ENCODE measurements around the gene CERS6.
"Not testable (repeated sequence)": the region's sequence is repeated elsewhere in the genome, so short reads cannot be mapped to it uniquely, and the experiment has no call there.

Gene CERS6

DNA sequence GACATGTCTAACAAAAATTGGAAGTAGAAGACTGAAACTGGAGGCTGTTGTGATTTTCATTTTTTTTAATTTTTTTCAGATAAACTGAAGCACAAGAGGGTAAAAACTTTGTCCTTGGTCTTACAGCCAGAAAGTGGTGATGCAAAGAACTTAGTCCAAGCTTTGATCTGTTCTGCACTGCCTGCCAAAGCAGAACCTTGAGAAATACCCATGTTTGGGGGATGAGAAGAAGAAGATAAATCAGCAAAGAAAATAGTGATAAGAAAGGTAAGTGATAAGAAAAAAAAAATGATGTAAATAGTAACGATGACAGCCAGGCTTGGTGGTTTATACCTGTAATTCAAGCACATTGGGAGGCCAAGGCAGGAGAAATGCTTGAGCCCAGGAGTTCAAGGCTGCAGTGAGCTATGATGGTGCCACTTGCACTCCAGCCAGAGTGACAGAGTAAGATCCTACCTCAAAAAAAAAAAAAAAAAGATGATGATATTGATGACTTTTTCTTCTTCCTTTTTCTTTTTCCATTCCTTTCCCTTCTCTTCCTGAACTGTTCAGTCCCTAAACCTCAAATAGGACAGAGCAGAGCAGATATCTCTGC is 331.8 kb downstream of the CERS6 start:
- ATAC-seq (no peak), DNase-seq (ENCODE audit: low spot score in 2 of 2) (no peak)
- no peaks in the 10 kb centered on the region for H3K36me3 Mint-ChIP-seq
- no peak overlapping the region for H3K4me3 Mint-ChIP-seq
- H3K9me3 Mint-ChIP-seq, result no peaks in the 10 kb centered on the region
- H3K4me1 Mint-ChIP-seq, result no peaks in the 10 kb centered on the region
- no peak overlapping the region for H3K27ac Mint-ChIP-seq

DNA sequence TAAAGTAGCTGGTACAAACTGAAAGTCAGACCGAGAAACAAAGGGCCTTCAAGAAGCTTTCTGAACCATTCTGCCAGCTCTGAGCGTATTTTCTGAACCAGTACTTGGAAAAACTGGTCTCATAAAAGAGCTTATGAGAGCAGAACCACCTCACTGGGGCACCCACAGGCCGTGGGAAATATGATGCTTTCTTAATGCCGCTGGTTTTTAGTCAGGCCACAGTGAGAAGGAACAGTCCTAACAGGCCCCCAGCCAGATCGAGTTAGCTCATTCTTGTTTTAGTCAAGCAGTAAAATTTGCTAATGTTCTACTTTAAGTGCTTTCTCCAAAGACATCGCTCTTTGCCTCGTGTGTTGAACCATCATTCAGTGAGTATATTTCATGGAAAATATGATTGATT is 333.7 kb downstream of the CERS6 start:
- Mint-ChIP-seq H3K4me3 (no peak overlapping the region), H3K27ac (no peak overlapping the region), H3K4me1 (no peaks in the 10 kb centered on the region), H3K36me3 (no peaks in the 10 kb centered on the region), H3K9me3 (no peaks in the 10 kb centered on the region)
- DNase-seq (ENCODE audit: low spot score in 2 of 2), result no peak
- no peak for ATAC-seq

DNA sequence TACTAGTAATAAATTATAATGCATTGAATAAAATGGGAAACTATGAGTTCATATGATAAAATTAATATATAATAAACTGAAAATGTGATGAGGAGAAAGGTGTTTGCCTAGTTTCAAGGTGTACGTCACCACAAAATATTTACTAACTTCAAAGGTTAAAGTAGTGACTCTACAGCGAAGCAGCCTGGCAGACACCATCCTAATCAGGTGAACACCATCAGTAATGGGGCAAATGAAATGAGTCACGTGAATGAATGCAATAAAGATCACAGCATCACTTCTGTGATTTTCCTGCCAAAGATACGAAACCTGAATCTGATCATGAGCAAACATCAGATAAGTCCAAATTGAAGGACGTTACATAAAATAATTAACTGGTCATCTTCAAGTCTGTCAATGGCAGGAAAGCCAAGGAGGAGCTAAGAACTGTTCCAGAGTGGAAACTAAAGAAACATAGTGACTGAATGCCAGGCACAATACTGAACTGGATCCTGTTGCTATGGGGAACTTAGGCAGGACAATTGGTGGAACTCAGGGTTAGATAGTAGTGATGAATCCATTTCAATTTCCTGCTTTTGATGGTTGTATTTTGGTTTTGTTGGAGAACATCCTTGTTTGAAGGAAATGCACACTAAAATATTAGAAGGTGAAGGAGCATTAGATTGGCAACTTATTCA is 334.3 kb downstream of the CERS6 start:
- Mint-ChIP-seq H3K9me3 (no peaks in the 10 kb centered on the region), H3K4me1 (no peaks in the 10 kb centered on the region), H3K36me3 (no peaks in the 10 kb centered on the region), H3K4me3 (no peak overlapping the region), H3K27ac (no peak overlapping the region)
- no peak for ATAC-seq
- no peak for DNase-seq (ENCODE audit: low spot score in 2 of 2)

DNA sequence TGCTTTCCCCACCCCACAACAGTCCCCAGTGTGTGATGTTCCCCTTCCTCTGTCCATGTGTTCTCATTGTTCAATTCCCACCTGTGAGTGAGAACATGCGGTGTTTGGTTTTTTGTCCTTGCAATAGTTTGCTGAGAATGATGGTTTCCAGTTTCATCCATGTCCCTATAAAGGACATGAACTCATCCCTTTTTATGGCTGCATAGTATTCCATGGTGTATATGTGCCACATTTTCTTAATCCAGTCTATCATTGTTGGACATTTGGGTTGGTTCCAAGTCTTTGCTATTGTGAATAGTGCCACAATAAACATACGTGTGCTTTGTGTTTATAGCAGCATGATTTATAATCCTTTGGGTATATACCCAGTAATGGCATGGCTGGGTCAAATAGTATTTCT is 335.1 kb downstream of the CERS6 start:
- not testable (repeated sequence) for H3K4me1 Mint-ChIP-seq; H3K9me3 Mint-ChIP-seq; H3K36me3 Mint-ChIP-seq; H3K27ac Mint-ChIP-seq; ATAC-seq; H3K4me3 Mint-ChIP-seq; DNase-seq (ENCODE audit: low spot score in 2 of 2)

DNA sequence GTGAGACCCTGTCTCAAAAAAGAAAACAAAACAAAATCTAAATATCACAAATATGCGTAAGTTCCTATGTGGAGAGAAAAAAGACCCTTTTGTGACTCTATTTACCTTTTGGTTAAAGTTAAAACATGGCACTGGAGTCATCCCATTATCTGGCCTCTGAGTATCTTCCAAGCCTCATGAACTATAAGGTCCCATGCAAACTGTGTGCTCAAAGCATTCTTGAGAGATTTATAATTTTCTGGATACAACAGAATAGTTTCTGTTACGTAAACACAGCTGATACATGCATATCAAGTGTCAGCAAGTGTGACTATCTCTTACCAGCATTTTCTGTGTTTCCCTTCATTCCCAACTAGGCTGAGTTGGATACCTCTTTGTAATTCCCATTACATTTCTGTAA is 337.5 kb downstream of the CERS6 start:
- Mint-ChIP-seq H3K4me1 (no peaks in the 10 kb centered on the region), H3K9me3 (no peaks in the 10 kb centered on the region), H3K4me3 (no peak overlapping the region), H3K27ac (no peak overlapping the region), H3K36me3 (no peaks in the 10 kb centered on the region)
- DNase-seq (ENCODE audit: low spot score in 2 of 2) (no peak), ATAC-seq (no peak)

DNA sequence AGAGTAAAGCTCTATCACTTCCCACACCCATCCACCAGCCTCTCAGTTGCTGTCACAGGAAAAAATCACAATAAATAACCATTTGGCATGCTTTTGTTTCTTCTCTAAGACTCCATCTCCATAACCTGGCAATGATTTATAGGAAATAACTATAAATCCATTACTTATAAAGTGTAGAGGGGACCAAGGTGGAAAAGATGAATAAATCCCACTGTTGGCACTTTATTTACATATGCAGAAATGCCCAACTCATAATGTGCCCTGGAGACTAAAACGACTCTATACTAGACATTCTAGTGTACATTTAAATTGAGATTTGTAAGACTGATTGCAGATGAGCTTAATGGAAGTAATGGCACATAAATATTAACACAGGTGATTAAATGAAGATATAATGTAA is 338.9 kb downstream of the CERS6 start:
- no peaks in the 10 kb centered on the region for H3K9me3 Mint-ChIP-seq
- ATAC-seq (no peak), DNase-seq (ENCODE audit: low spot score in 2 of 2) (no peak)
- H3K27ac Mint-ChIP-seq, result no peak overlapping the region
- H3K4me3 Mint-ChIP-seq, result no peak overlapping the region
- no peaks in the 10 kb centered on the region for H3K36me3 Mint-ChIP-seq
- H3K4me1 Mint-ChIP-seq, result no peaks in the 10 kb centered on the region

DNA sequence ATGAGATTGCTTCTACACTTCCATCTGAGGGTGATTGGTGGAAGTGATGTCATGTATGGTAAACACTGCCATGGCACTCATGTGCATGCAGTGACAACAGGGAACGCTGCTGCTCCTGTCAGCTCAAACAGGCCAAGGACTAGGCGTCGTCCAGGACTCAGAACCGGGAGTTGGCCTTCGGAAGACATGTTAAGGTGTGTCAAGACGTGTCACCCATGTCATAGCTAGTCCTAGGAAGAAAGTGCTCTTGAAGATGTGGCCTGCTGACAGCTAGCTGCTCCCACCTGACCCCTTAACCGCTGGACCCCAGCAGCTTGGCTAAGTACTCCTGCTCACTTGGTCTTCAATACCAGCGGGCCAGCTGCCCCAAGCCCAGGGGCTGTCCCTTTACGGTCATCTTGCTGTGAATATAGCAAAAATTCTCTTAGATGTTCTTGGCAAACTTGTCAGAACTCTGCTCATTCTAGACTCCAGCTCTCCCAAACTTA is 340.1 kb downstream of the CERS6 start:
- no peaks in the 10 kb centered on the region for H3K36me3 Mint-ChIP-seq
- DNase-seq (ENCODE audit: low spot score in 2 of 2), result no peak
- no peak overlapping the region for H3K27ac Mint-ChIP-seq
- no peaks in the 10 kb centered on the region for H3K4me1 Mint-ChIP-seq
- no peaks in the 10 kb centered on the region for H3K9me3 Mint-ChIP-seq
- ATAC-seq, result no peak
- no peak overlapping the region for H3K4me3 Mint-ChIP-seq

DNA sequence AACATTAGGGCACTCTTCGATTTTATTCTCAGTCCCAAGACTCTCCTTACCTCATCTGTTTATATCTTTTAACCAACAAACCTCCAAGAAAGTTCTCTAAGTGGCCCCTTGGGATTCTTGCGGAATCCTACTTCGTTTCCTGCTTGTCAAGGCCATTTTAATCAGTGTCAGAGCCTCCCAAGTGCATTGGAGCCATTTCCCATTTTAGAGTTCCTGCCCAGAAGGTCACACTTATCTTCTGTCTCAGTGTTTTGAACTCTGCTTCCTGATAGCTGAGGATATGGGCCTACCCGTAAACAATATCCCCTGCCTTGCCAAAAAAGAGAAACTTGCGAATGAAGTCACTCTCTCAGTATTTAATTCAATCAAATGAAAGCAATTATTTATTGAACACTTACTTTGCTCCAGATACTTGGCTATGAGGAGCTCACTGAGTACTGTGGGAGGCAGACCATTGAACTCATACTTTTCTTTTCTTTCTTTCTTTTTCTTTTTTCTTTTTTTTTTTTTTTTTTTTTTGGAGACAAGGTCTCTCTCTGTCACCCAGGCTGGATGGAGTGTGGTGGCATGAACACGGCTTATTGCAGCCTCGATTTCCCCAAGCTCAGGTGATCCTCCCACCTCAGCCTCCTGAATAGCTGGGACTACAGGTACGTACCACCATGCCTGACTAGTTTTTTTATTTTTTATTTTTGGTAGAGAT is 340.7 kb downstream of the CERS6 start:
- H3K4me1 Mint-ChIP-seq, result no peaks in the 10 kb centered on the region
- H3K9me3 Mint-ChIP-seq, result no peaks in the 10 kb centered on the region
- H3K36me3 Mint-ChIP-seq, result no peaks in the 10 kb centered on the region
- H3K4me3 Mint-ChIP-seq, result no peak overlapping the region
- H3K27ac Mint-ChIP-seq, result no peak overlapping the region
- no peak for DNase-seq (ENCODE audit: low spot score in 2 of 2)
- no peak for ATAC-seq

DNA sequence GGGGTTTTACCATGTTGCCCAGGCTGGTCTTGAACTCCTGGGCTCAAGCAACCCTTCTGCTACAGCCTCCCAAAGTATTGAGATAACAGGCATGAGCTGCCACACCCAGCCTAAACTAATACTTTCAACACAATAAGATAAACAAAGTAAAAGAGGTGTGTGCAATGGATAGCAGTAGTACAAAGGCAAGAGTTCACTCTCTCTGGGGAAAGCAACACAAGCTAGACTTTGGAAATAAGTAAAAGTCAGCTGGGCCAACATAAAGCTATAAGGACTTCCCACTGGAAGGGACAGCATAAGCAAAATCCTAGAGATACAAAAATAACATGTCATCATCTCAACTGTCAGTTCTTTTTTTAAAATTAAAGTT is 341.2 kb downstream of the CERS6 start:
- ATAC-seq (no peak), DNase-seq (ENCODE audit: low spot score in 2 of 2) (no peak)
- H3K9me3 Mint-ChIP-seq, result no peaks in the 10 kb centered on the region
- no peak overlapping the region for H3K4me3 Mint-ChIP-seq
- H3K36me3 Mint-ChIP-seq, result no peaks in the 10 kb centered on the region
- no peak overlapping the region for H3K27ac Mint-ChIP-seq
- no peaks in the 10 kb centered on the region for H3K4me1 Mint-ChIP-seq

DNA sequence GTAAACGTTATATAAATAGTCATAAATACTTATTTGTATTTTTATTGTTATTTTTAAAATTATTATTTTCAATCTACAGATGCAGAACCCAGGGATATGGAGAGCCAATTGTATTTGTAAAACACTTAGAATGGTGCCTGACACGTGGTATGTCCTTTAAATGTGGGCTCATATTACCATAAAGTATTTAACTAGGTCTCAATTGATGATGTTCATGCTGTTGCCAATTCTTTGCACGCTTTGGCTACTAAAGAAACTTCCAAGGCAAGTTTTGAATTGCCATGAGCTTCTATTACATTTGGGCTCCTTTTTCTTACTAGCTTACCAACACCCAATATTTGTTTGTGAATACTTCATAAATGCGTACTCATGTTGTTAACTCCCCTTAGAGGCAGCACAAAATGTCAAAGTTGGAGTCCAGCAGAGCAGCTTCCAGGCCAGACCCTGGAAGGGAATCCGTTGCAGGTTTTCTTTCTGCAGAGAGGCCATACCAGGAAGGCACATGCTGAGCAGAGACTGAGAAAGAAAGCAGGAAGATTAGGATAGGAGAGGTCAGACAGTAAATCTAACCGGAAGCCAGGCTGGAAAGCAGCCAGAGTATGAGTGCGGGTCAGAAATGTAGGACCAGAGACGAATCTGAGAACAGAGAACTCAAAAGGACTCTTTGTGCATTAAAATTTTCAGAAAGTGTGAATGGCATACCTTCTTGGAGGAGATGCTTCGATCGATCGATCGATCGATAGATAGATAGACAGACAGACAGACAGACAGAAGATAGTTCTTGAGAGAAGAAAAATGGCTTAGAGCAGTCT is 342.2 kb downstream of the CERS6 start:
- no peak overlapping the region for H3K27ac Mint-ChIP-seq
- H3K4me1 Mint-ChIP-seq, result no peaks in the 10 kb centered on the region
- no peak overlapping the region for H3K4me3 Mint-ChIP-seq
- ATAC-seq, result no peak
- no peak for DNase-seq (ENCODE audit: low spot score in 2 of 2)
- no peaks in the 10 kb centered on the region for H3K36me3 Mint-ChIP-seq
- no peaks in the 10 kb centered on the region for H3K9me3 Mint-ChIP-seq

DNA sequence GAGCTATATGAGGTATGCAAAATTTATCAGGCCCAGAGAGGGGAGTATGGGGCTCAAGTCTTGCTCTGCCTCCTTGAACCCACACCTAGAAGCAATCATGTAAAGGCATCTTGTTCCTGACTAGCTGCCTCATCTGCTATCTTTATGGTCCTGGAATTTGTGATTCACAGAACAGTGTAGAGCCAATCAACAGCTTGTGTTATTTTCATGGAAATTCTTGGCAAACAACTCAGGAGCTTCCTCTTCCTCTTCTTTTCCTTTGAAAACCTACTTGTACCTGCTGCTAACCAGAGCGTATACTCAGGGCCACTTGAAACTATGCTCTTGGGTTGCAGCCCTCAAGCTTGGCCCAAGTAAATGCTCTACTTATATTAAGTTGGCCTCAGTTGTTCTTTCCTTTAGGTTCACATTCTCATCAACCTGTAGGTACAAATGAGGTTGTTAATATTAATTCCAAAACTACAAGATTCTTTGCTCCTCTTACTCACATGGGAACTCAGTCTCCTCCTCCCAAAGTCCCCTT is 342.9 kb downstream of the CERS6 start:
- H3K27ac Mint-ChIP-seq, result no peak overlapping the region
- ATAC-seq (no peak), DNase-seq (ENCODE audit: low spot score in 2 of 2) (no peak)
- H3K4me3 Mint-ChIP-seq, result no peak overlapping the region
- no peaks in the 10 kb centered on the region for H3K9me3 Mint-ChIP-seq
- no peaks in the 10 kb centered on the region for H3K36me3 Mint-ChIP-seq
- no peaks in the 10 kb centered on the region for H3K4me1 Mint-ChIP-seq

DNA sequence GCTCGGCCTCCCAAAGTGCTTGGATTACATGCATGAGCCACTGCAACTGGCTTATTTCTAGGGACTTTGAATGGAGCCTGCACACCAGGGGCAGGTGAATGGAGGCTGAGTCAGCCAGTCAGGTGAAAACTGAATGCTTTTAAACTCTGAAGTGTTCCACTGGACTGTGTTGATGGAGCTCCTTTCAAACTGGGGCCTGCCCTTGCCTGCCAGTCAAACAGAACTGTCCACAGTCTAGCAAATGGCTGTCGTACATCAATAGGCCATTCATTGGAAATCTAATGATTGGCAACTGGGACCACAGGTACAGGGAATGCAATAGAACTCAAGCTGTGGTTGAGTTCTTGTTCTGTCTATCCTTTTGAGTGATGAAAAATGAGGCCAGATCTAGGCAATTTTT is 345.4 kb downstream of the CERS6 start:
- DNase-seq (ENCODE audit: low spot score in 2 of 2) (no peak), ATAC-seq (no peak)
- no peaks in the 10 kb centered on the region for H3K36me3 Mint-ChIP-seq
- H3K9me3 Mint-ChIP-seq, result no peaks in the 10 kb centered on the region
- H3K27ac Mint-ChIP-seq, result no peak overlapping the region
- H3K4me1 Mint-ChIP-seq, result no peaks in the 10 kb centered on the region
- no peak overlapping the region for H3K4me3 Mint-ChIP-seq

DNA sequence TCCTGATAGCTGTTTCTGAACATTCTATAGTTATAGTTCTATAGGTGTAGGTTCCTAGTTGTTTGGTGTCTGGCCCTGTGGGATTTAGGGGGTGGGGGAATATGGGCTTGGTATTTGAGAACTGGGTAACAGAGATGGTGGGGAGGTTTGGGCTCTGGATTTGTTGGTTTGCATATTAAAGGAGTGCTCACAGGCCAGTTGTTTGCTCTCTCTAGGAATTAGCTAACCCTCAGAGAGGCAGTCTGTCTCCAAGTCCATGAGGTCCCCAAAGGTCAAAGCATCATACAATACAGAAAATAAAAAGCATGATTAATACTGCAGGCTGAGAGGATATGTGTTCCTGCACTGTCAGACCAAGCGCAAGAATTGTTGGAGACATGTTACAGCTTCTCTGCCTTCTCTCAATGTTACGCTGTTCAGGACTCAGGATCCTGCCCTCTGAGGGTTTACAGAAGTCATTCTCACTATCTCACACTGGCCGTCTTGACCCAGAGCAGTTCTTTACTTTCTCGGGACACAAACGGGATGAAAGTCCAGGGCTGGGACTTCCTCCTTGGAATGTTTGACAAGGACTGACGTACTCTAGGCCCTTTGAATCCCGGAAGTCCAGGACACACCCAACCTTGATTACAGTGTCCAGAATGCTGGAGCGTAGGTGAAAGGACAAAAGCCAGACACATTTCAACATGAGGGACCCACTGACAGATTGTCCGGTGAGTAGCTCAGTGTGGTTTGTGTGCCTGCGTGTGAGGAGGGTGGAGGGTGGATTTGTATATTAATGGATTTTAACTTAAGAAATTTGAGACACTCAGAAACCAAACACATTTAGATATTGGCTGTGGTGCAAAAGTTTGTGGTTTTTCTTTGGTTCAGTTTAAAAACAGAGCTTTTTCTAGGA is 346.1 kb downstream of the CERS6 start, which contains the start of gene NOSTRIN:
Gene NOSTRIN (plus strand): TSS at position 677 of the 898 bp plus-strand sequence. CDS start 10 bp downstream, at position 687.
- Mint-ChIP-seq H3K9me3 (no peaks in the 10 kb centered on the region), H3K27ac (no peak within 1 kb of the TSS), H3K4me1 (no peaks in the 10 kb centered on the region), H3K4me3 (no peak within 1 kb of the TSS), H3K36me3 (no peaks in the 10 kb centered on the region)
- DNase-seq (ENCODE audit: low spot score in 2 of 2), result no peak
- no peak for ATAC-seq

DNA sequence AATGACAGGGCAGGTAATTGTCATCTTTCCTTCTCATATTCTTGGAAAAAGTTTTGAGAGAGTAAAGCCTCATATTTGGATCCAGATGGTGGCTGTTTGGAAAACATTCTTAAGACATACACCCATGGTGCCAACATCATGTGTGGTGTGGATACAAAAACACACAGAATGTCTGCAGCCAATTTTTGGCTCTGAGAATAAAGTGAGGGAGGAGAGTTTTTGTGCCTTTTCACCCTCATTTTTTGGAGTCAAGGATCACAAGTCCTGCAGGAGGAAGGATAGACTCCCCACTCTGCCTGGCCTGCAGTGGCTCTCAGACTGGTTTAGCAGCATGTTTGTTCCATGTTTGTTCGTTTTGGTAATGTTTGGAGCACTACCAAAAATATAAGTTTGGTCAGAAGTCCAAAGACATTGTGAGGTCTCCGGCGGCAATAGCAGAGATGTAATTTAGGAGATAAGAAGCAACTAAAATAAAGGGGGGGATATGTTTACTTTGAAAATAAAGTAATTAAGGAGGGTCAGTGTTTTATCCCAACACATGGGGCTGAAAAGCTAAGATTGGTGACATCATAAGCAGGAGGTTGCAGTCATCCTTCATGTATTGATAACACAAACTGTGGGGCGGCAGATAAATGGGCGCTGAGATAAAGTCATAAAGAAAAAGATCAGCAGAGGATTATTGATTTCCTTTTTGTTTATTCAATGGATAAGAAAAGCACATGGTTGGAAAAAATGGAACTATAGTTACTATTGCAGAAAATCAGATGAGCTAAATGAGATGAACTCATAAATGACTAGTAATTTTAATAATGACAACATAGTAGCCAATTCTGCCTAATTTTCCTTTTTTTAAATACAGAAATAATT is 347.0 kb downstream of the CERS6 start:
- no peaks in the 10 kb centered on the region for H3K36me3 Mint-ChIP-seq
- ATAC-seq (no peak), DNase-seq (ENCODE audit: low spot score in 2 of 2) (no peak)
- H3K27ac Mint-ChIP-seq, result no peak overlapping the region
- no peak overlapping the region for H3K4me3 Mint-ChIP-seq
- no peaks in the 10 kb centered on the region for H3K4me1 Mint-ChIP-seq
- no peaks in the 10 kb centered on the region for H3K9me3 Mint-ChIP-seq

Data from stimulated activated effector memory CD8-positive, alpha-beta T cell treated with anti-CD3 and anti-CD28 coated beads, Interleukin-12 subunit alpha, Interleukin-12 subunit beta, amount 100 ng/mL, for 72 hours (primary cell).